DOHH2 (cell line): Measurements from ENCODE around the gene KIF26B.
A peak's percentile ranks its signal among the peaks of the same experiment; 100 is the strongest.

Source experiments
- H3F3A ChIP-seq: fragments of 200-600 bp; sonication (generic), shearing (Covaris generic); 2 replicates; pipeline ENCODE4 v1.6.0; 2016; ENCODE audit warnings: antibody characterized with exemption, mild to moderate bottlenecking; ENCODE audit not compliant: control insufficient read depth, insufficient read depth
- H3K27ac ChIP-seq: fragments of 200-600 bp; sonication (generic); 2 replicates; pipeline ENCODE4 v1.5.1; 2014; ENCODE audit warnings: low read depth, mild to moderate bottlenecking, low read length, moderate library complexity
- H3K27me3 ChIP-seq: fragments of 200-600 bp; sonication (generic); 2 replicates; pipeline ENCODE4 v1.6.1; 2014; ENCODE audit warnings: mild to moderate bottlenecking, low read length, mixed read lengths; ENCODE audit not compliant: control insufficient read depth
- H3K36me3 ChIP-seq: fragments of 200-600 bp; sonication (generic); 2 replicates; pipeline ENCODE4 v1.6.1; 2014; ENCODE audit warnings: mild to moderate bottlenecking, low read length, moderate library complexity, mixed read lengths; ENCODE audit not compliant: control insufficient read depth
- H3K4me1 ChIP-seq: fragments of 200-600 bp; sonication (generic); 2 replicates; pipeline ENCODE4 v1.6.1; 2014; ENCODE audit warnings: mild to moderate bottlenecking, low read length, mixed read lengths; ENCODE audit not compliant: control insufficient read depth
- H3K4me2 ChIP-seq: fragments of 200-600 bp; sonication (generic); 2 replicates; pipeline ENCODE4 v1.6.0; 2014; ENCODE audit warnings: mild to moderate bottlenecking, low read length, moderate library complexity
- H3K4me3 ChIP-seq: fragments of 200-600 bp; sonication (generic); 2 replicates; pipeline ENCODE4 v1.5.1; 2014; ENCODE audit warnings: mild to moderate bottlenecking, low read length, mixed read lengths
- H3K79me2 ChIP-seq: fragments of 200-600 bp; sonication (generic); 2 replicates; pipeline ENCODE4 v1.6.1; 2014; ENCODE audit warnings: mild to moderate bottlenecking, low read length, mixed read lengths; ENCODE audit not compliant: control insufficient read depth
- H3K9me2 ChIP-seq: fragments of 200-600 bp; sonication (generic); replicated peaks from 2 replicates; pipeline ENCODE4 v1.6.1; 2014; ENCODE audit warnings: mild to moderate bottlenecking, low read length, mixed read lengths; ENCODE audit not compliant: control insufficient read depth
- H3K9me3 ChIP-seq: fragments of 200-600 bp; sonication (generic); 2 replicates; pipeline ENCODE4 v1.6.1; 2014; ENCODE audit warnings: antibody characterized with exemption, low read length, mixed read lengths; ENCODE audit not compliant: control insufficient read depth, insufficient read depth
- H4K20me1 ChIP-seq: fragments of 200-600 bp; sonication (generic); 2 replicates; pipeline ENCODE4 v1.6.0; 2014; ENCODE audit warnings: low read depth, mild to moderate bottlenecking, antibody characterized with exemption, low read length, moderate library complexity; ENCODE audit not compliant: control insufficient read depth, insufficient read depth
- EZH2phosphoT487 ChIP-seq: fragments of 200-600 bp; sonication (generic); IDR thresholded peaks from 2 replicates; pipeline ENCODE4 v1.6.1; 2017; ENCODE audit warnings: borderline replicate concordance, mild to moderate bottlenecking, antibody characterized with exemption, low read length, moderate library complexity, mixed read lengths
- TF ChIP-seq, protein P1 (sequence below): fragments of 200-600 bp; sonication (generic); IDR thresholded peaks from one replicate; pipeline ENCODE4 v1.5.1; 2014; ENCODE audit warnings: antibody characterized with exemption, mild to moderate bottlenecking, low read depth, low read length; ENCODE audit not compliant: poor library complexity, severe bottlenecking

Gene KIF26B

DNA sequence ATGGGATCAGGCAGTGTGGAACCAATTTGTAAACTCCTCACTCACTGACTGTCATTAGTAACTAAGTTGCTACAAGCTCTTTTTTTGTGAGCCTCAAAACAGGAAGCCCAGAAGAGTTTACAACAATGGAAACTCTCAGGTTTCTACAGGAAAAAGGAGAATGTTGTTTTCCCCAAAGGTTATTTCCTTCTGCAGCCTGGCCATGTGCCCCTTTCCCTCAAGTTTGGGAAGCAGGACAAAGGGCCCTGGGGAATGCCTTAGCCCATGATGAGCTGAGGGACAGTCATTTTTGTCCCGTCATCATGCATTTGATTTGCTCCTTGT lies 395.9 kb downstream of the KIF26B start:
- Histone ChIP-seq H3K4me1 (peaks cover 12% of the 10 kb centered on the region), H3K27me3 (peaks cover 5% of the 10 kb centered on the region; the same call in 1 of the 2 replicates), H3K4me3 (no peak overlapping the region), H3K36me3 (no peaks in the 10 kb centered on the region), H3K79me2 (no peaks in the 10 kb centered on the region), H4K20me1 (no peaks in the 10 kb centered on the region), H3K9me2 (no peaks in the 10 kb centered on the region), H3K4me2 (peak overlapping the region; percentile 11; the same call in 1 of the 2 replicates), H3F3A (no peaks in the 10 kb centered on the region), H3K9me3 (no peaks in the 10 kb centered on the region), H3K27ac (no peak overlapping the region)
- TF ChIP-seq, protein P1, sequence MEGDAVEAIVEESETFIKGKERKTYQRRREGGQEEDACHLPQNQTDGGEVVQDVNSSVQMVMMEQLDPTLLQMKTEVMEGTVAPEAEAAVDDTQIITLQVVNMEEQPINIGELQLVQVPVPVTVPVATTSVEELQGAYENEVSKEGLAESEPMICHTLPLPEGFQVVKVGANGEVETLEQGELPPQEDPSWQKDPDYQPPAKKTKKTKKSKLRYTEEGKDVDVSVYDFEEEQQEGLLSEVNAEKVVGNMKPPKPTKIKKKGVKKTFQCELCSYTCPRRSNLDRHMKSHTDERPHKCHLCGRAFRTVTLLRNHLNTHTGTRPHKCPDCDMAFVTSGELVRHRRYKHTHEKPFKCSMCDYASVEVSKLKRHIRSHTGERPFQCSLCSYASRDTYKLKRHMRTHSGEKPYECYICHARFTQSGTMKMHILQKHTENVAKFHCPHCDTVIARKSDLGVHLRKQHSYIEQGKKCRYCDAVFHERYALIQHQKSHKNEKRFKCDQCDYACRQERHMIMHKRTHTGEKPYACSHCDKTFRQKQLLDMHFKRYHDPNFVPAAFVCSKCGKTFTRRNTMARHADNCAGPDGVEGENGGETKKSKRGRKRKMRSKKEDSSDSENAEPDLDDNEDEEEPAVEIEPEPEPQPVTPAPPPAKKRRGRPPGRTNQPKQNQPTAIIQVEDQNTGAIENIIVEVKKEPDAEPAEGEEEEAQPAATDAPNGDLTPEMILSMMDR, result no peak
- no peak for TF ChIP-seq EZH2phosphoT487

DNA sequence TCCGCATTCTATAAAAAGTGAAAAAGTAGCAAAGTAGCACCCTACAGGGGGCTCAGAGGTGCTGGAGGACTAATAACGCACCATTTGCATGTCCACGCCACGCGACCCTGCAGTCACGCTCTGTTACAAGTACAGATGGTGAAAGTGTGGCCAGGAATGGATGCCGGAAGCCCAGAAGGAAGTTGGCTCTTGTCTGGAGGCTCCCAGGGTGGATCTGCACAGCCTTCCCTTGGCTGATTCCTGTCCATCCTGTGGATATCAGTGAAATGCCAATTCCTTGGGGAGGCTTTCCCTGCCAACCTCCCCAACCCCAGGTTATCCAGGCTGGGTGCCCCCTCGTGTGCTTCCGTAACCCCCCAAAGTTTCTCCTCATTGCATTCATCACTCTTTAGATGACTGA lies 396.8 kb downstream of the KIF26B start:
- Histone ChIP-seq H3K9me2 (no peaks in the 10 kb centered on the region), H3K4me3 (no peak overlapping the region), H3K27me3 (0 out of 2 replicates have a peak, but pooled peaks cover 3% of the 10 kb centered on the region), H3K4me2 (no peak overlapping the region), H3K27ac (no peak overlapping the region), H3K4me1 (peaks cover 12% of the 10 kb centered on the region), H3K9me3 (no peaks in the 10 kb centered on the region), H3F3A (no peaks in the 10 kb centered on the region), H3K79me2 (no peaks in the 10 kb centered on the region), H3K36me3 (no peaks in the 10 kb centered on the region), H4K20me1 (no peaks in the 10 kb centered on the region)
- TF ChIP-seq EZH2phosphoT487, result no peak
- TF ChIP-seq, protein P1, result no peak

DNA sequence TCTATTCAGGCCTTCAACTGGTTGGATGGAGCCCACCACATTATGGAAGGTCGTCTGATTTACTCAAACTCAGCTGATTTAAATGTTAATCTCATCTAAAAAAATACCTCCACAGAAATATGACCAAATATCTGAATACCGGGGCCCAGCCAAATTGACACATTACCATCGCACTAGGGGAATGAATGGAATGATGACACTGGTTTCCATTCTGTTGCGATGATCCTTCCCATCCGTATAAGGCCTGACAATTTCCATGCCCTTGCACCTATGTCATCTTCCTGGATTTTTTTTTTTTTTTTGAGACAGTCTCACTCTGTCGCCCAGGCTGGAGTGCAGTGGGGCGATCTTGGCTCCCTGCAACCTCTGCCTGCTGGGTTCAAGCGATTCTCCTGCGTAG lies 397.5 kb downstream of the KIF26B start:
- no peak overlapping the region for H3K4me2 ChIP-seq
- H3K27me3 ChIP-seq, result 0 out of 2 replicates have a peak, but pooled peaks cover 3% of the 10 kb centered on the region
- H3K4me3 ChIP-seq, result no peak overlapping the region
- H3K4me1 ChIP-seq, result peaks cover 12% of the 10 kb centered on the region
- TF ChIP-seq, protein P1, result no peak
- no peak for TF ChIP-seq EZH2phosphoT487
- no peaks in the 10 kb centered on the region for H3F3A ChIP-seq
- H3K36me3 ChIP-seq, result no peaks in the 10 kb centered on the region
- H3K79me2 ChIP-seq, result no peaks in the 10 kb centered on the region
- H3K9me2 ChIP-seq, result no peaks in the 10 kb centered on the region
- H3K27ac ChIP-seq, result no peak overlapping the region
- no peaks in the 10 kb centered on the region for H4K20me1 ChIP-seq
- H3K9me3 ChIP-seq, result no peaks in the 10 kb centered on the region

DNA sequence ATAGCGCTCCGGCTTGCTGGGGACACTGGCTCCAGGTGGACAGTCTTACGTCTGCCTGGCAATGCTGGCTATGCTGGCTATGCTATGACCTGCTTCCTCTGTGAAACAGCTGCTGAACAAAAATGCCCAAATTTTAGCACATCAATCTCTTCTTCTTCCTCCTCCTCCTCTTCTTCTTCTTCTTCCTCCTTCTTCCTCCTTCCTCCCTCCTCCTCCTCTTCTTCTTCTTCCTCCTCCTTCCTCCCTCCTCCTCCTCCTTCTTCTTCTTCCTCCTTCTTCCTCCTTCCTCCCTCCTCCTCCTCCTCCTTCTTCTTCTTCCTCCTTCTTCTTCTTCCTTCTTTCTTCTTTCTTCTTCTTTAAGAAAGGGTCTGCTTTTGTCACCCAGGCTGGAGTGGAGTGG lies 401.3 kb downstream of the KIF26B start:
- Histone ChIP-seq H3K27me3 (no peaks in the 10 kb centered on the region), H3K36me3 (no peaks in the 10 kb centered on the region)

More for the DNA sequence above, 401.3 kb downstream of the KIF26B start:
- Histone ChIP-seq H3K4me2 (no peak overlapping the region), H3F3A (no peaks in the 10 kb centered on the region), H3K4me3 (no peak overlapping the region), H4K20me1 (no peaks in the 10 kb centered on the region), H3K27ac (no peak overlapping the region), H3K4me1 (peaks cover 5% of the 10 kb centered on the region), H3K9me3 (no peaks in the 10 kb centered on the region), H3K79me2 (no peaks in the 10 kb centered on the region), H3K9me2 (no peaks in the 10 kb centered on the region)
- TF ChIP-seq, protein P1, result no peak
- no peak for TF ChIP-seq EZH2phosphoT487
